Naive thymus-derived CD4-positive, alpha-beta T cell (primary cell): ENCODE results near the gene KCNIP1. TPM values are rescaled to one million over a fixed set of nuclear protein-coding genes. Genes with fewer than 3 reads are reported as not detected.
A peak's percentile ranks its signal among the peaks of the same experiment; 100 is the strongest.

Experiments used
- ATAC-seq: fragments of 150-1000 bp; cut with Tn5 transposase; 2 replicates; pipeline ENCODE4 v1.10.0; 2021; ENCODE audit warnings: mild to moderate bottlenecking, moderate library complexity
- CTCF ChIA-PET: fragments of 350-600 bp; sonication (Branson Sonifier 250); formaldehyde crosslinking; loops from one replicate; lab custom pipeline; 2021; ENCODE audit warnings: antibody characterized with exemption; lab: Charles Lee
- POLR2A ChIA-PET: fragments of 350-600 bp; sonication (Branson Sonifier 250); formaldehyde crosslinking; loops from one replicate; lab custom pipeline; 2021; ENCODE audit warnings: antibody characterized with exemption, inconsistent platforms; lab: Charles Lee
- DNase-seq, 9 donors: peaks; one replicate each; pipeline versions ENCODE4 v3.0.0 to v3.0.0-alpha.2; 2020 to 2022; ENCODE audit warnings: mixed read lengths in 1 of 9
- H3K27ac ChIP-seq: one replicate; pipeline ENCODE4 v1.7.0; 2013; ENCODE audit warnings: mild to moderate bottlenecking, low read depth, low read length, moderate library complexity
- H3K27me3 ChIP-seq, 2 donors: one replicate each; pipeline ENCODE4 v1.7.0; 2013; ENCODE audit warnings: low read length in 2 of 2, mild to moderate bottlenecking in 2 of 2, moderate library complexity in 2 of 2; ENCODE audit not compliant: control insufficient read depth in 2 of 2, insufficient read depth in 2 of 2
- H3K36me3 ChIP-seq, 3 experiments: 1 replicate in 2 of 3; 2 replicates in 1 of 3; pipeline ENCODE4 v1.7.0; 2013; ENCODE audit warnings: low read length in 3 of 3, mild to moderate bottlenecking in 3 of 3, moderate library complexity in 1 of 3; ENCODE audit not compliant: insufficient read depth in 3 of 3, control insufficient read depth in 2 of 3
- H3K4me1 ChIP-seq, 2 donors: one replicate each; pipeline ENCODE4 v1.7.0; 2013; ENCODE audit warnings: low read length in 2 of 2, mild to moderate bottlenecking in 2 of 2, moderate library complexity in 1 of 2; ENCODE audit not compliant: control insufficient read depth in 2 of 2, insufficient read depth in 2 of 2
- H3K4me3 ChIP-seq: 2 replicates; pipeline ENCODE4 v1.7.0; 2013; ENCODE audit warnings: mild to moderate bottlenecking, low read length
- H3K9me3 ChIP-seq, 3 experiments: 1 replicate in 2 of 3; 2 replicates in 1 of 3; pipeline ENCODE4 v1.7.0; 2013; ENCODE audit warnings: low read length in 3 of 3; ENCODE audit not compliant: control insufficient read depth in 2 of 3
- H3K27ac Mint-ChIP-seq, 9 donors: one replicate each; pipeline ENCODE4 v1.8.0; 2020 to 2022; ENCODE audit warnings: mixed read lengths in 9 of 9, mild to moderate bottlenecking in 8 of 9, moderate library complexity in 5 of 9, inconsistent platforms in 2 of 9
- H3K27me3 Mint-ChIP-seq, 5 donors: one replicate each; pipeline ENCODE4 v1.8.0; 2021 to 2022; ENCODE audit warnings: mixed read lengths in 5 of 5, mild to moderate bottlenecking in 1 of 5
- H3K36me3 Mint-ChIP-seq, 5 donors: one replicate each; pipeline ENCODE4 v1.8.0; 2020 to 2022; ENCODE audit warnings: mixed read lengths in 5 of 5, mild to moderate bottlenecking in 3 of 5, inconsistent platforms in 1 of 5
- H3K4me1 Mint-ChIP-seq, 7 donors: one replicate each; pipeline ENCODE4 v1.8.0; 2020 to 2022; ENCODE audit warnings: mixed read lengths in 7 of 7, mild to moderate bottlenecking in 3 of 7, inconsistent platforms in 1 of 7
- H3K4me3 Mint-ChIP-seq, 10 donors: one replicate each; pipeline ENCODE4 v1.8.0; 2020 to 2022; ENCODE audit warnings: mild to moderate bottlenecking in 10 of 10, mixed read lengths in 10 of 10, moderate library complexity in 6 of 10, inconsistent platforms in 2 of 10
- H3K9me3 Mint-ChIP-seq, 11 donors: one replicate each; pipeline ENCODE4 v1.8.0; 2020 to 2022; ENCODE audit warnings: mixed read lengths in 11 of 11, mild to moderate bottlenecking in 4 of 11, inconsistent platforms in 1 of 11, moderate library complexity in 1 of 11
- intact Hi-C, 2 donors: fragments of 100-400 bp; cut with micrococcal nuclease; formaldehyde crosslinking; loops; one replicate each; pipeline ENCODE4 v1.15.1; 2023
- polyA plus RNA-seq, 2 donors: library from polyadenylated mRNA; unstranded; fragments of 300-500 nt; fragmentation: Illumina TruSeq; gene quantifications; one replicate each; pipeline ENCODE4 v1.2.3, GENCODE V29; 2021
- total RNA-seq, 6 experiments: library from RNA in 5 of 6; stranded (reverse) in 5 of 6; gene quantifications; 1 replicate in 5 of 6; 2 replicates in 1 of 6; pipeline ENCODE4 v1.2.3 and lab custom pipeline; 2021 to 2026

The KCNIP1 gene
- total and polyA plus RNA-seq, 7 experiments from 2014 or later = not detected

- H3K4me1 ChIP-seq = no peaks in the 10 kb centered on the region
- H3K27me3 ChIP-seq = no peaks in the 10 kb centered on the region
- H3K4me3 ChIP-seq = no peak overlapping the region
- ChIA-PET POLR2A (no interaction called here), CTCF (no interaction called here)
- intact Hi-C loops = no loop called here
- Mint-ChIP-seq H3K9me3 (peaks cover 0 to 1% (median 0%) of the 10 kb centered on the region in 11 donors), H3K4me1 (no peaks in the 10 kb centered on the region), H3K27ac (no peak overlapping the region), H3K36me3 (no peaks in the 10 kb centered on the region), H3K4me3 (no peak overlapping the region), H3K27me3 (peaks cover 0 to 5% (median 4%) of the 10 kb centered on the region in 5 donors)
- ATAC-seq (no peak), DNase-seq (no peak)
- H3K9me3 ChIP-seq = no peaks in the 10 kb centered on the region
- H3K36me3 ChIP-seq = no peaks in the 10 kb centered on the region
- no peak overlapping the region for H3K27ac ChIP-seq
Observed at GRCh38 chr5:170626507-170627150, 122.8 kb downstream of the KCNIP1 start.

GRCh38 chr5:170627271-170627670, 123.5 kb downstream of the KCNIP1 start:
- no peak for DNase-seq
- H3K27ac ChIP-seq = no peak overlapping the region
- no peak for ATAC-seq
- peaks cover 0 to 2% (median 0%) of the 10 kb centered on the region in 7 donors for H3K4me1 Mint-ChIP-seq
- ChIA-PET POLR2A (no interaction called here), CTCF (no interaction called here)
- no peaks in the 10 kb centered on the region for H3K9me3 ChIP-seq
- no peak overlapping the region for H3K27ac Mint-ChIP-seq
- no peaks in the 10 kb centered on the region for H3K4me1 ChIP-seq
- no peaks in the 10 kb centered on the region for H3K36me3 ChIP-seq
- H3K4me3 ChIP-seq = no peak overlapping the region
- intact Hi-C loops = no loop called here
- H3K36me3 Mint-ChIP-seq = no peaks in the 10 kb centered on the region
- H3K9me3 Mint-ChIP-seq = peaks cover 0 to 1% (median 0%) of the 10 kb centered on the region in 11 donors
- H3K4me3 Mint-ChIP-seq = no peak overlapping the region
- no peaks in the 10 kb centered on the region for H3K27me3 ChIP-seq
- peaks cover 0 to 5% (median 4%) of the 10 kb centered on the region in 5 donors for H3K27me3 Mint-ChIP-seq

GRCh38 chr5:170628028-170628427, 124.2 kb downstream of the KCNIP1 start:
- Mint-ChIP-seq H3K36me3 (no peaks in the 10 kb centered on the region), H3K27me3 (peaks cover 0 to 5% (median 4%) of the 10 kb centered on the region in 5 donors), H3K9me3 (no peaks in the 10 kb centered on the region), H3K4me1 (peaks cover 2 to 10% (median 4%) of the 10 kb centered on the region in 7 donors), H3K4me3 (no peak overlapping the region), H3K27ac (no peak overlapping the region)
- ATAC-seq (no peak), DNase-seq (no peak)
- CTCF ChIA-PET = interaction anchor here (0.5 kb wide), 1 partner anchor 508 kb away, joined by 3 read pairs; no protein-coding TSS in a partner anchor
- Histone ChIP-seq H3K27me3 (no peaks in the 10 kb centered on the region), H3K4me1 (no peaks in the 10 kb centered on the region), H3K9me3 (no peaks in the 10 kb centered on the region), H3K27ac (no peak overlapping the region), H3K36me3 (no peaks in the 10 kb centered on the region), H3K4me3 (no peak overlapping the region)
- intact Hi-C loops = no loop called here
- POLR2A ChIA-PET = no interaction called here

- no peak overlapping the region for H3K4me3 ChIP-seq
- H3K27me3 ChIP-seq = no peaks in the 10 kb centered on the region
- no peaks in the 10 kb centered on the region for H3K36me3 ChIP-seq
- intact Hi-C loops = no loop called here
- H3K27ac ChIP-seq = no peak overlapping the region
- Mint-ChIP-seq H3K4me3 (no peak overlapping the region), H3K27ac (no peak overlapping the region), H3K9me3 (no peaks in the 10 kb centered on the region), H3K4me1 (peaks cover 8 to 19% (median 12%) of the 10 kb centered on the region in 7 donors), H3K36me3 (no peaks in the 10 kb centered on the region), H3K27me3 (peaks cover 0 to 11% (median 2%) of the 10 kb centered on the region in 5 donors)
- DNase-seq (no peak), ATAC-seq (no peak)
- ChIA-PET CTCF (no interaction called here), POLR2A (no interaction called here)
- H3K9me3 ChIP-seq = no peaks in the 10 kb centered on the region
- H3K4me1 ChIP-seq = peaks cover 0 to 3% of the 10 kb centered on the region in 2 donors
Observed at GRCh38 chr5:170628691-170629565, 125.1 kb downstream of the KCNIP1 start.

DNA sequence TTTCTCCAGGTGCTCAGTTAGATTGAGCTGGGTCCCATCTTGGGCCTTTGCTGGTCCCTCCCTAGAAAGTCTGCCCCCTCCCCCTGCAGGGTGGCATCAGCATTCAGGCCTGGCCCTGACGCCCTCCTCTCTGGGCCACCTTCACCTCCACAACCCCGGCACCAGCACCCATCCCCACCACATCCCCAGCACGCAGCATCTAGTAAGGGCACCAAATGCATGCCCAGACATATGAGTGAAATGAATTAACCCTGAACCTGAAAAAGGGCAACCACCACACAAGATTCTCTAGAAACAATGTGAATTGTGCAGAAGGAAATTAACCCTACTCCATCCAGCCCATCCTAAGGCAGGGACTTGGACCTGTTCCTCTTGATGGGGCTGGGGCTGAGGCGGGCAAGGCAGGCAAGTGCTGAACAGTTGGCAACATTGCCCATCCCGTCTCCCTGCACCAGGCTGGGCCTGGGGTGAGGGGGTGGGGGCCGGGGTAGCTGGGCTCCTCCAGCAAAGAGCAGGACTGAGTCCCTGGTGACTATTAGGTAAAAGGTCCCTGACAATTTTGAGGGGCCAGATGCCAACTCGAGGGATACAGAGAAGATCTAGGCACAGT, 125.9 kb downstream of the KCNIP1 start:
- ATAC-seq = no peak
- H3K4me1 Mint-ChIP-seq = peaks cover 8 to 26% (median 19%) of the 10 kb centered on the region in 7 donors

GRCh38 chr5:170630226-170630625, 126.4 kb downstream of the KCNIP1 start:
- Histone ChIP-seq H3K4me3 (no peak overlapping the region), H3K27ac (no peak overlapping the region), H3K27me3 (no peaks in the 10 kb centered on the region), H3K9me3 (no peaks in the 10 kb centered on the region), H3K36me3 (no peaks in the 10 kb centered on the region), H3K4me1 (peaks cover 0 to 10% of the 10 kb centered on the region in 2 donors)
- POLR2A ChIA-PET = no interaction called here
- Mint-ChIP-seq H3K4me3 (no peak overlapping the region), H3K27me3 (peaks cover 0 to 12% (median 0%) of the 10 kb centered on the region in 5 donors), H3K4me1 (peaks cover 8 to 26% (median 19%) of the 10 kb centered on the region in 7 donors), H3K27ac (peak overlapping the region in 2 of 9 donors; percentile 15 to 52), H3K9me3 (no peaks in the 10 kb centered on the region), H3K36me3 (no peaks in the 10 kb centered on the region)
- intact Hi-C loops = loop anchor here in 1 of 2 donors (10.0 kb wide), 1 partner anchor 295 kb away; no protein-coding TSS in a partner anchor
- no peak for DNase-seq
- no peak for ATAC-seq
- CTCF ChIA-PET = no interaction called here

More for the DNA sequence above, 125.9 kb downstream of the KCNIP1 start:
- Mint-ChIP-seq H3K9me3 (no peaks in the 10 kb centered on the region), H3K4me3 (no peak overlapping the region), H3K36me3 (no peaks in the 10 kb centered on the region), H3K27me3 (peaks cover 0 to 12% (median 0%) of the 10 kb centered on the region in 5 donors), H3K27ac (peak overlapping the region in 2 of 9 donors; percentile 6 to 15)
- intact Hi-C loops = loop anchor here in 1 of 2 donors (10.0 kb wide), 1 partner anchor 295 kb away; no protein-coding TSS in a partner anchor
- Histone ChIP-seq H3K36me3 (no peaks in the 10 kb centered on the region), H3K27me3 (no peaks in the 10 kb centered on the region), H3K27ac (no peak overlapping the region), H3K4me1 (peaks cover 0 to 10% of the 10 kb centered on the region in 2 donors), H3K4me3 (no peak overlapping the region), H3K9me3 (no peaks in the 10 kb centered on the region)
- ChIA-PET POLR2A (no interaction called here), CTCF (no interaction called here)
- no peak for DNase-seq
